NCI-H510A (cell line): ENCODE measurements around the gene CCSER1.
"Not testable (repeated sequence)": the region's sequence is repeated elsewhere in the genome, so short reads cannot be mapped to it uniquely, and the experiment has no call there.

Experiments used
- DNase-seq: peaks from one replicate; lab custom pipeline; 2025; lab: John Stamatoyannopoulos, UW

Gene CCSER1

GRCh38 chr4:91373546-91373945, 1246.4 kb downstream of the CCSER1 start:
- DNase-seq, result no peak

- not testable (repeated sequence) for DNase-seq
These were observed 1278.2 kb downstream of the CCSER1 start for GRCh38 chr4:91405431-91405830.

GRCh38 chr4:91422011-91422410, 1294.8 kb downstream of the CCSER1 start:
- DNase-seq, result no peak

GRCh38 chr4:91426725-91427124, 1299.5 kb downstream of the CCSER1 start:
- no peak for DNase-seq

- no peak for DNase-seq
These were observed 1300.0 kb downstream of the CCSER1 start for GRCh38 chr4:91427171-91427570.

- DNase-seq, result no peak
These were observed 1307.4 kb downstream of the CCSER1 start for GRCh38 chr4:91434631-91435030.

GRCh38 chr4:91436556-91436955, 1309.4 kb downstream of the CCSER1 start:
- DNase-seq, result no peak

- DNase-seq, result no peak
These were observed 1320.0 kb downstream of the CCSER1 start for GRCh38 chr4:91447168-91447567.

- DNase-seq, result no peak
These were observed 1321.6 kb downstream of the CCSER1 start for GRCh38 chr4:91448668-91449330.

- no peak for DNase-seq
These were observed 1326.9 kb downstream of the CCSER1 start for GRCh38 chr4:91454111-91454510.

GRCh38 chr4:91462566-91462965, 1335.4 kb downstream of the CCSER1 start:
- not testable (repeated sequence) for DNase-seq

- DNase-seq, result no peak
These were observed 1343.5 kb downstream of the CCSER1 start for GRCh38 chr4:91470671-91471070.

GRCh38 chr4:91471280-91471679, 1344.1 kb downstream of the CCSER1 start:
- DNase-seq, result peak; percentile 23

- no peak for DNase-seq
These were observed 1344.9 kb downstream of the CCSER1 start for GRCh38 chr4:91472046-91472445.

GRCh38 chr4:91485415-91485814, 1358.2 kb downstream of the CCSER1 start:
- DNase-seq, result no peak

- no peak for DNase-seq
These were observed 1361.8 kb downstream of the CCSER1 start for GRCh38 chr4:91488946-91489345.

GRCh38 chr4:91497892-91498291, 1370.7 kb downstream of the CCSER1 start:
- no peak for DNase-seq

- no peak for DNase-seq
These were observed 1375.2 kb downstream of the CCSER1 start for GRCh38 chr4:91502365-91502764.

GRCh38 chr4:91513326-91513725, 1386.1 kb downstream of the CCSER1 start:
- no peak for DNase-seq

- no peak for DNase-seq
These were observed 1392.0 kb downstream of the CCSER1 start for GRCh38 chr4:91519155-91519554.

- no peak for DNase-seq
These were observed 1398.4 kb downstream of the CCSER1 start for GRCh38 chr4:91525621-91526020.

GRCh38 chr4:91527056-91527455, 1399.9 kb downstream of the CCSER1 start:
- no peak for DNase-seq

GRCh38 chr4:91567594-91567993, 1440.4 kb downstream of the CCSER1 start:
- DNase-seq, result no peak

GRCh38 chr4:91577864-91578263, 1450.7 kb downstream of the CCSER1 start:
- no peak for DNase-seq
